ENCODE results near the gene TIGD1.

The TIGD1 gene

GRCh38 chr2:232521959-232522622 lies 28.3 kb downstream of the TIGD1 start:
- DNase-seq = peak; percentile 48 to 69 (median 56)

DNA sequence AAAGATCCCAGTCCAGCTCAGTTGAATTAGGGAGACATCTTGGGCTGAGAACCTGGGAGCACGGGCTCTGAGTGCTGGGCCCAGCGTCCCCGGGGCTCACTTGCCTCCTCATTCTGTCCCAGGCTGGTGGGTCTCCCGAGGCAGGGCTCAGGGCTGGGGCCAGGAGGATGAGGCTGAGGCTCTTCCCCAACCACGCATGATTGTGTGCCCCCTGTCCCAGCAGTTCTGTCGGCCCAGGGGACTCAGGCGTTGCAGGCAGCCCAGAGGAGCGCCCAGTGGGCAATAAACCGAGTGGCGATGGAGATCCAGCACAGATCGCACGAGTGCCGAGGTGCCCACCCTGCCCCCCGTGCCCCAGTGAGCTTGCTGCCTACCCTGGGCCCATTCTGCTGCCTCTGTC lies 29.3 kb downstream of the TIGD1 start:
- DNase-seq = no peak

DNA sequence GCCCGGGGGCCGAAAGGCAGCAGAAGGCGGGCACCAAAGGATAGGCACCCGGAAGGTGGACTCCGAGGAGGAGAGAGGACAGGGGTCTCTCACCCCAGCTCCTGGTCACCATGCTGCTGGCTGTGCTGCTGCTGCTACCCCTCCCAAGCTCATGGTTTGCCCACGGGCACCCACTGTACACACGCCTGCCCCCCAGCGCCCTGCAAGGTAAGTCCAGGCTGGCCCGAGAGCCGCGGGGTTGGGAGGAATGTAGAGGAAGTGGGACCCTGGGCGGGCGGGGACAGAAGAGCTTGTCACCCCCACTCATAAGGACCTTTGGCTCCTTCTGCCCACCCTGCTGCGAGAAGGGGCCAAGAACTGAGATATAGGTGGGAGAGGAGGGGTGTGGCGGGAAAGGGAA lies 29.9 kb downstream of the TIGD1 start:
- DNase-seq = no peak

DNA sequence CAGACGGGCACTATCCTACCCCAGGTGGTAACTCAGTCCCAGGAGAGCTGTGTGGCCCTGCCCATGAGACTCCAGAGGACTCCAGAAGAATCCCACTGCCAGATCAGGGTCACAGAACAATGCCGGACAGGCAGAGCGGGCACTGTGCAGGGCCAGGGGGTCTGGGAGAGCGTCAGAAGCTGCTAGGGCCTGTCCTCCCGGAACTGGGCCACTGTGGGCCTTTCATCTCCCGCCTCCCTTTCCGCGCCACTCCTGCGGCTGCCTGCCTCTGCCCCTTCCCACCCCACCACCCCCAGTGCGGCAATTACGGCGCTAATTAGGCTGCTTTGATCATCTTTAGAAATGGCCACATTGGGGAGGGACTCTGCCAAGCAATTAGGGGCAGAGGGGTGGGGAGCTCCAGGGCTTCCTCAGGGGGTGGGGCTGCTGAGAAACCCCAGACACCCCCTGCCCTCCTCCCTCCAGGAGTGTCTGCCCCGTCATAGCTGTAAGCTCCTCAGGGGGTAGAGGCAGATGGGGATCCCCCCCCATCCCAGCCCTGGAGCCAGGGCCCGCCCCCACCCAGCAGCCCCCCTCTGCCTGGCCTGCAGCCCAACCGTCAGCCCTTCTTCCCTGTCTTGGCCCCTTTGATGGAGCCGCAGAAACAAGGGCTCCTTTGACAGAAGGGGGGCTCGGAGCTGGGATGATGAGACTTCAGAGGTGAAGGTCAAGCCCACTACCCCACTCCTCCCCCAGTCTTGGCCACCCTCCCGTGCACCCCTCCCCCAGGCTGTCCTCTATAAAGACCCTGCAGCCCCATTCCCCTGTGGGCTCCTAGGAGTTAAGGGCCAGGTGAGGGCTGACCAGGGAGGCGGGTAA lies 30.5 kb downstream of the TIGD1 start, which contains the start of gene PRSS56:
TSS of gene PRSS56 (plus strand) at position 808 of the 858 bp plus-strand sequence. CDS start 211 bp downstream, outside the sequence.
- no peak for DNase-seq

DNA sequence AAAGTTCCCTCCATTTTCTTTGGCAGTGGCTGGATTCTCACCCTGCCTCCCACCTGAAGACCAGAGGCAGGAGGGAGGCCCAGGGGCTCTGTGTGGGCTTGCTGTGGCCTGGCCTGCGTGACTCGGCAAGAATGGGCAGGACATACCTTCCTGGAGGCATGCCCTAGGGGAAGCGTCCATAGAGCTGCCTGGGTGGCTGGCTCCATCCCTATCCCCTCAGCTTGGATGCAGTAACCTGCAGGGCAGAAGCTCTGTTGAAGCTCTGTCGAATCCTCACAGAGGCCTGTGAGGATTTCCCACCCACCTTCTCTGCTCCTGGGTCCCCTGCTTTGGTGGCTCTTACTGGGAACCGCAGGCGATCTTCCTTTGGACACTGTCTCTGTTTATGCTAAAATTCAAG lies 31.5 kb downstream of the TIGD1 start:
- DNase-seq = no peak

- DNase-seq = no peak
These were observed 33.8 kb downstream of the TIGD1 start for GRCh38 chr2:232516551-232516950.

GRCh38 chr2:232515639-232516038 lies 34.7 kb downstream of the TIGD1 start:
- DNase-seq = no peak

DNA sequence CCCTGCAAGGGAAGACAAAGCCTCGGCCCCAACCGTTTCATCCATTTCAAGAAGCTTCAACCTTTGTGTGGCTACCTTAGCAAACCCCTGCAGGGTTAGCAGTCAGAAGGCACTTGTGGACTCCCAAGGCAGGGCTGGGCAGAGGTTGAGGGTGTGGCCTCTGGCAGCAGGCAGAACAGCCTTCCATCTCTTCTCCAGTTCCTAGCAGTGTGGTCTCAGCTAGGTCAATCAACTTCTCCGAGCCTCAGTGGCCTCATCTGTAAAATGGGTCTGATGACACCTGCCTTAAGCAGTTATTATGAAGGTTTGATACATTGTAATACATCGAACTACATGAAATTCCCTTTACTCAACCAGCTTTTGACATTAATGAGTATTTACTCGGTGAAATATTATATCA lies 37.0 kb downstream of the TIGD1 start:
- no peak for DNase-seq

GRCh38 chr2:232512602-232513001 lies 37.8 kb downstream of the TIGD1 start:
- no peak for DNase-seq

DNA sequence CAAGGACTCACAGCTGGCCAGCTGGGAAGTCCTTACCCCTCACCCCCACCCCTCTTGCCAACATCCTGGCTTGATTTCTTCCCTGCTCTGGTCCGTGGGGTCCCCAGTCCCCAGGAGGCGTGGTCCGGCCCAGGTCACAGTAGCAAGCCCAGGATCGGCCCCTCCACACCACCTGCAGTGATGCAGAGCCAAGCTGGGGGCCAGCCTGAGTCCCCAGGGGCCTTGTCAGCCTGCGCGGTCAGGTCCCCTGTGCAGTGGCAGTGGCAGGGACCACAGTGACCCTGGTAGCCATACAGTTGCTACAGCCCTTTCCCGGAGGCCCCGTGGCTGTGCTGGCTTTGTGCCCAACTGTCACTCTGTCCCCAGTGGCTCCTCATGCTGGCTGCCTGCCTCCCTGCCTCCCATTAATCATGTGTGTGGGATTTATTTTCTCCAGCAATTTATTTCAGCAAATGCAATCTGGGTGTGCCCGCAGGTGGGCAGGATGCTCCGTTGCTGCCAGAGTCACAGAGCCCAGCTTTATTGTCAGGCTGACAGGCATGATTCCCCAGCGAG lies 38.9 kb downstream of the TIGD1 start:
- no peak for DNase-seq

GRCh38 chr2:232508251-232508650 lies 42.1 kb downstream of the TIGD1 start:
- no peak for DNase-seq

- DNase-seq = no peak
These were observed 43.6 kb downstream of the TIGD1 start for GRCh38 chr2:232506709-232507108.

DNA sequence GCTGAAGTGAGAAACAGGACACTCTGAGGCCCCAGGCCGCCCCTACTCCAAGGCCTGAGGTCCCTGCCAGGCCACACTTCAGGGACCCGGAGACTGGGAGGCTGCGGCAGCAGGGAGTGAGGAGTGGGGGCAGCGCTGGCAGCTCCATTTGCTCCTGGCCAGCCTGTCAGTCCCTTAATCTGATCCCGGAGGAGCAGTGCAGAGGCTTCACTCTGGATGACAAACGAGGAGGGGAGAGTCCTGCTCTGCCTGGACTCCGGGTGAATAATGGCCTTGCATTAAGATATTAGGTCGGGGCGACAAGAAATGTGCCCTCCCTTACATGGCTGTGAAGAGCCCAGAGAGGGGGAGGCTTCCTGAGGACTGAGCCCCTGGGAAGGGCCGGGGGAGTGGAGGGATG lies 44.5 kb downstream of the TIGD1 start:
- DNase-seq = no peak

DNA sequence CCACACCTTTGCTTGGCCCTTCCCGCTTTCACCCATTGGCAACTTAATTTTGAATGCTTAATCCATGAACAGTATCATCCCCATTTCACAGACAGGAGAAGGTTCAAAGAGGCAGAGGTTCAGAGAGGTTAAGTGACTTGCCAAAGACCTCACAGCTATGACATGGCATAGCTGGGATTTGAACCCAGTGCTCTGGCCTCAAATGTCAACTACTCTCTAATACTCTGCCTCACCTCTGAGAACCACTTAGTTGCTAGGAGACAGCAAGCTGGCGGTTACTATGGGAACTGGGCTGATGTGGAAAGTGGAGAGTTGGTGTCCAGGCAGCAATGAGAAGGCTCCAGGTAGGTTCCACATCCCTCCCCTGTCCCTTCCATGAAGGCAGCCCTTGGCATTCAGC lies 45.9 kb downstream of the TIGD1 start:
- DNase-seq = no peak

GRCh38 chr2:232503809-232504323 lies 46.5 kb downstream of the TIGD1 start:
- DNase-seq = no peak

DNA sequence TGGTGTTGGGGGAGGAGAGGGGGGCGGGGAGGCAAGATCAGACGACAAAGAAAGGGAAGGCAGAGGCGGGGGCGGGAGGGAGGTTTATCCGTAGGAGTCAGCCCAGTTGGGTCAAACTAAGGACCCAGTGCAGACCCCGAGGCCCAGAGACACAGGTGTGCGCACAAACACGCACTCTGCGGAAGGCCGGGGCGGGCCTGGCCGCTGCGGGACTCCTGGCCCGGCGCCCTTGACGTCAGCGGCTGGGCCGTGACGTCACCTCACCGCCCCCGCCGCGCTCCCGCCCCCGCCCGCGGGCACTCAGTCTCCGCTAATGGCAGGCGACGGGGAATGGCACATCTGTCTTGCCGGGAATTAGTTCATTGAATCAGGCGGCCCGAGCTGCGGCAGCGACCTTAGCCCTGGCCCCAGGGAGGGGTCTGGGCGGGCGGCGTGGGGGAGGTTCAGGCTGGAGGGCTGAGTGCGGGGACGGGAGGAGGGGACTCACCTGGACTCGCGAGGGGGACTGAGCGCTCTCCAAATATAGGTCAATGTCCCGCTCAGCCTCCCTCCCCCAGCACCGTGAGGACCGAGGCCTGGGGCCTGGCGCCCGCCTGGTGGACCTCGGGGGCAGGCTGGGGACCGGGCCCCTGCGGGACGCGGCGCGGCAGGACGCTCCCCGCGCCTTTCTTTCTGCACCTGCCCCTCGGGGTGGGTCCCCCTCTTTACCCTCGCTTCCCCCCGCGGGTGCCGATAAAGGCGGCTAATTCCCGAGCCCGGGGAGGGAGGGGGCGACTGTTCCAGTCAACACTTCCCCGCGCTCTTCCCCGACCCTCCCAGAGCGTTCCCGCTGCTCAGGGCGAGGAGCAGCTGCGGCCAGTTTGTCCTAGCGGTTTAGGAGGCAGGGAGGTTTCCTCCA lies 47.2 kb downstream of the TIGD1 start:
- no peak for DNase-seq

- DNase-seq = no peak
These were observed 47.8 kb downstream of the TIGD1 start for GRCh38 chr2:232502511-232502910.

DNA sequence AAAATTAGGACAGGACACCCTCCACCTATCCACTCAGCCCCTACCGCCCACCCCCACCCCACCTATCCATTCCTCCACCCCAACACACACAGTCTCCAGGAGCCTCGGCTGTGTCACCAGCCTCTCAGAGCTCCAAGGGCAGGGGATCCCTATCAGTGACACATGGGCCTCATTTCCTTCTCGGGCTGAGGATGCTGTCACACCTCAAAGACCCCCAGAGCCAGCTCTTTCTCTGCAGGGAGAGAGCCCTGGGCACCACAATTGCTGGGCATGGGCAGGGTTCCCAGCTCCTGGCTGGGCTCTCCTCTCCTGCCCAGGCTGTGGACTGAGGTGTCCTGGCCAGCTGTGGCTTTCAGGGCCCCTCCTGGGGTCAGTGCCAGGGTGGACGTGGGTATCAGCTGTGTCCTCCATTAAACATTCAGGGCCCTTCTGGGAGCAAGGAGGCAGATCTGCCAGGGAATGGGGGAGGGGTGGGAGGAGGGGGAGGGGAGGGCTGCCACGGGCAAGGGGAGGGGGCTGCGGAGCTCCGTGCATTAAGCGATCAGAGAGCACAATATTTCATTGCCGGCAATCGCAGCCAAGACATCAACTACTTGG lies 48.5 kb downstream of the TIGD1 start:
- no peak for DNase-seq

DNA sequence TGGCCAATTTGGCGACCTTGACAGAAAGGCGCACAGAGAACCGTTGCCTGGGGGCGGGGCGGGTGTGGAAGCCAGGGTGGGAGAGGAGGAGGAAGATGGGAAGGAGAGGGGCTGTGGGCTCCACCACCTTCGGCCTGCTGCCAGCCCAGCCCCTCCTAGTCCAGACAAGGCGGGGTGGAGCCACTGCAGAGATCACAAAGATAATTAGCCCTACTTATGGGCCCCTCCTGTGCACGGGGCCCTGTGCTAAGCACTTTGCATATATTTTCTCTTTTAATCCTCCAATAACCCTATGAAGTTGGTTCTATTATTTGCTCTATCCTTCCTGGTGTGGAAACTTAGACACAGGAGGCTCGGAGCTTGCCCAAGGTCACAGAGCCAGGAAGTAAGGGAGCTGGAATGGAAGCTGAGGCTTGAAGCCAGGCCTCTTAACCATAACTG lies 49.0 kb downstream of the TIGD1 start:
- DNase-seq = no peak

- DNase-seq = no peak
These were observed 51.9 kb downstream of the TIGD1 start for GRCh38 chr2:232498452-232498851.
